Spleen (tissue), 11 donors: ENCODE data around the gene PRLH. TPM values are rescaled to one million over a fixed set of nuclear protein-coding genes. Genes with fewer than 3 reads are reported as not detected.

Experiments used
- DNase-seq: peaks from one replicate; pipeline ENCODE4 v3.0.0-alpha.2; 2020
- H3K27ac ChIP-seq, 8 donors: fragments of 200-600 bp; sonication (generic) in 7 of 8; 1 replicate in 4 of 8; 2 replicates in 4 of 8; pipeline versions ENCODE4 v1.5.0 to v1.8.0; 2016 to 2021; ENCODE audit warnings: inconsistent platforms in 4 of 8, mild to moderate bottlenecking in 4 of 8, moderate library complexity in 1 of 8
- H3K27me3 ChIP-seq, 7 donors: fragments of 200-600 bp; sonication (generic) in 6 of 7; replicated peaks in 1 of 7; 1 replicate in 4 of 7; 2 replicates in 3 of 7; pipeline versions ENCODE4 v1.5.0 to v1.8.0; 2016 to 2021; ENCODE audit warnings: inconsistent platforms in 3 of 7, mild to moderate bottlenecking in 1 of 7
- H3K36me3 ChIP-seq, 6 donors: fragments of 200-600 bp; sonication (generic) in 5 of 6; 1 replicate in 4 of 6; 2 replicates in 2 of 6; pipeline versions ENCODE4 v1.5.0 to v1.8.0; 2016 to 2021; ENCODE audit warnings: inconsistent platforms in 2 of 6
- H3K4me1 ChIP-seq, 6 donors: fragments of 200-600 bp; sonication (generic) in 5 of 6; 1 replicate in 3 of 6; 2 replicates in 3 of 6; pipeline versions ENCODE4 v1.5.0 to v1.8.0; 2016 to 2021; ENCODE audit warnings: inconsistent platforms in 3 of 6
- H3K4me3 ChIP-seq, 8 donors: fragments of 200-600 bp; sonication (generic) in 7 of 8; 1 replicate in 4 of 8; 2 replicates in 4 of 8; pipeline versions ENCODE4 v1.5.0 to v1.8.0; 2016 to 2021; ENCODE audit warnings: inconsistent platforms in 4 of 8, mild to moderate bottlenecking in 4 of 8, moderate library complexity in 2 of 8
- H3K9me3 ChIP-seq, 8 donors: fragments of 200-600 bp; sonication (generic) in 7 of 8; 1 replicate in 4 of 8; 2 replicates in 4 of 8; pipeline versions ENCODE4 v1.5.0 to v1.8.0; 2016 to 2021; ENCODE audit warnings: inconsistent platforms in 4 of 8
- POLR2A ChIP-seq, 3 donors: fragments of 450-650 bp; IDR thresholded peaks; one replicate each; pipeline ENCODE4 v1.5.1; 2017; ENCODE audit warnings: antibody characterized with exemption in 3 of 3, mild to moderate bottlenecking in 1 of 3
- POLR2AphosphoS5 ChIP-seq, 3 donors: sonication (generic); formaldehyde crosslinking; IDR thresholded peaks; one replicate each; pipeline ENCODE4 v1.5.1; 2017; ENCODE audit warnings: antibody characterized with exemption in 3 of 3
- WGBS, 5 donors: extraction: QIAGEN DNeasy Blood & Tissue Kit in 3 of 5; methylation state at CpG; one replicate each; pipeline versions ENCODE4 v1.1.5 to v1.1.7; 2013 to 2018; 5-methylcytosine and 5-hydroxymethylcytosine counted together
- intact Hi-C: fragments of 100-400 bp; cut with DNase I; formaldehyde crosslinking; loops from one replicate; pipeline ENCODE4 v1.15.0; 2023; ENCODE audit warnings: low total_unique reads
- polyA plus RNA-seq, 3 donors: library from polyadenylated mRNA; stranded (reverse); fragments of 200-250 nt; gene quantifications; one replicate each; pipeline ENCODE4 v1.2.1, GENCODE V29; 2013
- total RNA-seq, 7 donors: library from RNA; depleted of rRNA in 3 of 7; stranded (reverse); fragments of >200 nt in 3 of 7; fragmentation: NEBNext Ultra II Directional in 4 of 7; extraction: Animal tissue kit (Norgen Biotek cat#: 25700) in 4 of 7; gene quantifications; one replicate each; pipeline versions ENCODE4 v1.1.0 to v1.2.1, GENCODE V29; 2016 to 2021
- TF ChIP-seq, protein P1 (sequence below), 11 experiments: fragments of 200-600 bp in 7 of 11; fragments of 450-650 bp in 4 of 11; sonication (generic) in 4 of 11; IDR thresholded peaks in 8 of 11; conservative IDR thresholded peaks in 3 of 11; 1 replicate in 7 of 11; 2 replicates in 4 of 11; pipeline versions ENCODE4 v1.4.0 to v1.8.0; 2016 to 2021; ENCODE audit warnings: antibody characterized with exemption in 11 of 11, inconsistent platforms in 4 of 11, mild to moderate bottlenecking in 1 of 11
- donor health status: healthy with polysubstance abuse.
- donor health status: DM: no; HTN: no; CAD: no; lungs with moderate emphysema.
- donor health status: DM: no; HTN: no; CAD: no.
- donor health status: Bipolar disorder and iron deficiency.
- donor health status: healthy.
- donor health status: DM: no; HTN: no; CAD: no.
- donor health status: DM: yes; HTN: yes; CAD: no.

The PRLH gene
- total and polyA plus RNA-seq, 10 donors: not detected

DNA sequence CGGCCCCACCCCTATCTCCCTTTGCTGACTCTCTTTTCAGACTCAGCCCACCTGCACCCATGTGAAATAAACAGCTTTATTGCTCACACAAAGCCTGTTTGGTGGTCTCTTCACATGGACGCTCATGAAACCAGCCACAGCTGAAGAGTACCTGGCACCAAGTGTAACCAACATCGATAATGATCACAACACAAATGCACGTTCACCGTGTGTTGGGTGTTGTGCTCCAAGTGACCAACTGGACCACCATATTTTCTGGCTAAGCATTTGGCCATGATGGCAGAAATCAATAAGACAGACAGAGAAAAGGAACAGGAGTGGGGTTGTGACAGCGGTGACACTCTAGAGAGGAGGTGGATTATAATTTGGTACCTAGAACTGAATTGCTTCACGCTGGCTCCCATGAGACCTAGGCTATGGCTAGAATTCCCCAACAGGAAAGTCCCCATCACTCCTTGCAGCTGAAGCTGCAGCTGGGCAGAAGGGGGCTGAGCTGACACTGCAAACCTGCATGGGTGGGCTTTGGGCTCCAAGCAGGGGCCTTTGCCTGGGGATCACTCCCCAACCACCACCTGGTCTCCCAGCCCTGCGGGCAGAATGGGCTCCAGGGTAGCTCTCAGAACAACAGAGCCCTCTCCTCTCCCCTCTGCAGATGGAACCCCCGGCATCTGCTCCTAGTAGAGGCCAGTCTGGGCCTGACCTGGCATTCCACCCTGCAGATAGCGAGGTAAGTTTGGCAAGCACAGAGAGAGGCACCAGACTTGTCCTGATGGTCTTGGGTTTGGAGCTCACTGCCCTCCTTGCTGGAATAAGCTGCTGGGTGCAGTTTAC, 46.4 kb downstream of the PRLH start:
- Histone ChIP-seq H3K4me3 (no peak overlapping the region), H3K9me3 (no peaks in the 10 kb centered on the region), H3K27me3 (no peaks in the 10 kb centered on the region), H3K36me3 (no peaks in the 10 kb centered on the region), H3K4me1 (peaks cover 10 to 41% (median 32%) of the 10 kb centered on the region in 6 donors), H3K27ac (peak overlapping the region in 3 of 8 donors; percentile 3 to 18 (median 11))
- intact Hi-C loops: no loop called here
- TF ChIP-seq POLR2AphosphoS5 (IDR thresholded peaks at IDR 0.05): no peak
- TF ChIP-seq POLR2A (IDR thresholded peaks at IDR 0.05): no peak
- TF ChIP-seq, protein P1, sequence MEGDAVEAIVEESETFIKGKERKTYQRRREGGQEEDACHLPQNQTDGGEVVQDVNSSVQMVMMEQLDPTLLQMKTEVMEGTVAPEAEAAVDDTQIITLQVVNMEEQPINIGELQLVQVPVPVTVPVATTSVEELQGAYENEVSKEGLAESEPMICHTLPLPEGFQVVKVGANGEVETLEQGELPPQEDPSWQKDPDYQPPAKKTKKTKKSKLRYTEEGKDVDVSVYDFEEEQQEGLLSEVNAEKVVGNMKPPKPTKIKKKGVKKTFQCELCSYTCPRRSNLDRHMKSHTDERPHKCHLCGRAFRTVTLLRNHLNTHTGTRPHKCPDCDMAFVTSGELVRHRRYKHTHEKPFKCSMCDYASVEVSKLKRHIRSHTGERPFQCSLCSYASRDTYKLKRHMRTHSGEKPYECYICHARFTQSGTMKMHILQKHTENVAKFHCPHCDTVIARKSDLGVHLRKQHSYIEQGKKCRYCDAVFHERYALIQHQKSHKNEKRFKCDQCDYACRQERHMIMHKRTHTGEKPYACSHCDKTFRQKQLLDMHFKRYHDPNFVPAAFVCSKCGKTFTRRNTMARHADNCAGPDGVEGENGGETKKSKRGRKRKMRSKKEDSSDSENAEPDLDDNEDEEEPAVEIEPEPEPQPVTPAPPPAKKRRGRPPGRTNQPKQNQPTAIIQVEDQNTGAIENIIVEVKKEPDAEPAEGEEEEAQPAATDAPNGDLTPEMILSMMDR (IDR thresholded peaks at IDR 0.05 in 8 of 11, conservative IDR thresholded peaks at IDR 0.05 in 3 of 11): no peak
- no peak for DNase-seq
- 84 to 96% (median 91%) methylated on average over 9 to 10 of the region's 10 CpGs for WGBS, 5 donors

GRCh38 chr2:237613679-237614078, 47.3 kb downstream of the PRLH start:
- Histone ChIP-seq H3K36me3 (no peaks in the 10 kb centered on the region), H3K27ac (peak overlapping the region in 6 of 8 donors; percentile 3 to 84 (median 45)), H3K4me3 (no peak overlapping the region), H3K4me1 (peaks cover 14 to 48% (median 36%) of the 10 kb centered on the region in 6 donors), H3K9me3 (no peaks in the 10 kb centered on the region), H3K27me3 (no peaks in the 10 kb centered on the region)
- no peak for DNase-seq
- TF ChIP-seq POLR2A (IDR thresholded peaks at IDR 0.05): no peak
- TF ChIP-seq, protein P1 (IDR thresholded peaks at IDR 0.05 in 8 of 11, conservative IDR thresholded peaks at IDR 0.05 in 3 of 11): no peak
- intact Hi-C loops: no loop called here

DNA sequence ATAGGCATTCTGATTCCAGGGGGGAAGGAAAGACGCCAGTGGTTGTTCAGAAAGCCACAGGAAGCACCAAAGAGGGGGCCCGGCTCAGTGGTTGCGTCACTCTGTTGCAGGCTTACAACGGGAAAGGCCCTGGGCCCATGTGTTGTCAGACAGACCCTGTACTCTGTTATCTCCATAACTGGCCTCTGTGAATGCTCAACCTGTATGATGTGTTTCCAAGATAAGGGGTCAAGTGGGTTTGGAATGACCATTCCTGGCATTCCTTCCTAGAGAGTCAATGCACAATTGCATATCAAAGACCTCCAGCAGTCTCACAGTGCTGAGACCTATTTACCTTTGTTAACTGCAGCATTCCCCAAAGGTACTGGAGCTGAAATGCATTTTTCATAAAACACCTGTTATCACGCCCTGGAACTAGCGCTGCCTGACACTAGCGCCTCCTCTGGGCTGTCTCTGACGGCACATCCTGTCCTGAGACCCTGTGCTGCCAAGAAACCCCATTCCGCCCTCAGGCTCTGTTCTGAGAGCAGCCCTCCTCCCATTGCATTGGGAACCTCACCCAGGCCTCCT, 47.9 kb downstream of the PRLH start:
- intact Hi-C loops: no loop called here
- H3K27ac ChIP-seq: peak overlapping the region in 5 of 8 donors; percentile 3 to 84 (median 83)
- WGBS, 5 donors: 58 to 66% (median 60%) methylated on average over 6 to 9 of the region's 9 CpGs
- no peak overlapping the region for H3K4me3 ChIP-seq
- peaks cover 14 to 48% (median 36%) of the 10 kb centered on the region in 6 donors for H3K4me1 ChIP-seq
- no peaks in the 10 kb centered on the region for H3K36me3 ChIP-seq
- DNase-seq: no peak
- TF ChIP-seq POLR2A (IDR thresholded peaks at IDR 0.05) (no peak), POLR2AphosphoS5 (IDR thresholded peaks at IDR 0.05) (no peak)
- TF ChIP-seq, protein P1 (IDR thresholded peaks at IDR 0.05 in 8 of 11, conservative IDR thresholded peaks at IDR 0.05 in 3 of 11): no peak
- H3K9me3 ChIP-seq: no peaks in the 10 kb centered on the region
- H3K27me3 ChIP-seq: no peaks in the 10 kb centered on the region

DNA sequence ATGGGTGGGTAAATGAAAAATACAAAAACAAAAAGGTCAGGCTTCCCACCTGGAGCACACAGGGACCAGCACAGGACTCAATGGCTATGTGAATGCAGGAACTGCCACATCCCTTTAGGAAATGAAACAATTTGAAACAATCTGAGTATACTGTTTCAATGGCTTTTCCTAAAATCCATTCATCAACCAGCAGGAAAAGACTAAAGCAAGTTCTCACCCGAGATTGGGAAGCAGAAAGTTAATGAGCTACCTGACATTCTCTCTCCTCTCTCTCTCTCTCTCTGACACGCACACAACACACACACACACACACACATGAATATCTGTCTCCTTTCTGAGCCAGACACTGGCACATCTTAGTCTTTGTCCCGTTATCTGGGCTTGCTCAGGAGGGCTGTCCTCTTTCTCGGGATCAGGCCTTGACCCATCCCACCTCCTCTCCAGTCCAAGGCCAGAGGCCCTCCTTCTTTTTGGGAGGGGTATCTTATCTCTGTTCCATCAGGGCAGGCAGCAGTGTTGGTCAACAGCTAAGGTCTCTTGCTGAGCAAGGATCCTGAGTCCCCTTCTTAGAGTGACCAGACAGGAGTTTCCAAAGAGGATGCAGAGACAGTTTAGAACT, 49.4 kb downstream of the PRLH start:
- H3K36me3 ChIP-seq: no peaks in the 10 kb centered on the region
- H3K27ac ChIP-seq: peak overlapping the region; percentile 53 to 84 (median 75)

More for the DNA sequence above, 49.4 kb downstream of the PRLH start:
- WGBS, 5 donors: 41 to 71% (median 64%) methylated on average over 4 of the region's 4 CpGs
- intact Hi-C loops: no loop called here
- Histone ChIP-seq H3K4me1 (peaks cover 14 to 48% (median 36%) of the 10 kb centered on the region in 6 donors), H3K4me3 (no peak overlapping the region), H3K27me3 (no peaks in the 10 kb centered on the region), H3K9me3 (no peaks in the 10 kb centered on the region)
- no peak for DNase-seq
- no peak for TF ChIP-seq POLR2A (IDR thresholded peaks at IDR 0.05)
- TF ChIP-seq, protein P1 (IDR thresholded peaks at IDR 0.05 in 8 of 11, conservative IDR thresholded peaks at IDR 0.05 in 3 of 11): no peak
- no peak for TF ChIP-seq POLR2AphosphoS5 (IDR thresholded peaks at IDR 0.05)
